NT2/D1 (cell line): ENCODE results near the gene INPP4B.

Source experiments
- SUZ12 ChIP-seq: IDR thresholded peaks from 2 replicates; pipeline ENCODE4 v1.6.1; 2011; ENCODE audit not compliant: insufficient read length, insufficient read depth; ENCODE audit errors: extremely low read depth
- YY1 ChIP-seq: IDR thresholded peaks from 2 replicates; pipeline ENCODE4 v1.6.1; 2011; ENCODE audit not compliant: insufficient read length, insufficient read depth
- ZNF274 ChIP-seq: IDR thresholded peaks from 2 replicates; pipeline ENCODE4 v1.6.1; 2011; ENCODE audit warnings: mild to moderate bottlenecking, low read depth, low read length

GRCh38 chr4:142098380-142098779 lies 747.7 kb downstream of the INPP4B start:
- TF ChIP-seq ZNF274 (no peak), SUZ12 (no peak), YY1 (no peak)
